CD4-positive, alpha-beta T cell treated with Interleukin-15 for 1 hour (primary cell): ENCODE measurements around the gene NUP133.
"Not testable (repeated sequence)": the region's sequence is repeated elsewhere in the genome, so short reads cannot be mapped to it uniquely, and the experiment has no call there.

Experiments
- DNase-seq: peaks from one replicate; pipeline ENCODE4 v3.0.0-alpha.2; 2020

The NUP133 gene

GRCh38 chr1:229507951-229508822 lies at the start of gene NUP133:
Gene NUP133 (minus strand): TSS chr1:229508341. CDS start chr1:229508249, 92 bp downstream.
- DNase-seq: peak; percentile 96

- DNase-seq: no peak
These were observed 49.2 kb upstream of the NUP133 start for GRCh38 chr1:229557200-229557850.

GRCh38 chr1:229554886-229555621 lies 46.9 kb upstream of the NUP133 start:
- DNase-seq: no peak

- DNase-seq: no peak
These were observed 45.5 kb upstream of the NUP133 start for GRCh38 chr1:229553621-229554130.

- no peak for DNase-seq
These were observed 44.6 kb upstream of the NUP133 start for GRCh38 chr1:229552732-229553131.

- DNase-seq: no peak
These were observed 42.8 kb upstream of the NUP133 start for GRCh38 chr1:229550812-229551567.

GRCh38 chr1:229547542-229547941 lies 39.4 kb upstream of the NUP133 start:
- no peak for DNase-seq

- no peak for DNase-seq
These were observed 36.4 kb upstream of the NUP133 start for GRCh38 chr1:229544587-229544986.

- no peak for DNase-seq
These were observed 31.8 kb upstream of the NUP133 start for GRCh38 chr1:229539863-229540506.

- no peak for DNase-seq
These were observed 30.8 kb upstream of the NUP133 start for GRCh38 chr1:229538945-229539344.

GRCh38 chr1:229537894-229538293 lies 29.8 kb upstream of the NUP133 start:
- DNase-seq: no peak

GRCh38 chr1:229536982-229537381 lies 28.8 kb upstream of the NUP133 start:
- no peak for DNase-seq

GRCh38 chr1:229535230-229535629 lies 27.1 kb upstream of the NUP133 start:
- DNase-seq: no peak

- DNase-seq: no peak
These were observed 23.2 kb upstream of the NUP133 start for GRCh38 chr1:229531326-229531725.

- DNase-seq: no peak
These were observed 21.5 kb upstream of the NUP133 start for GRCh38 chr1:229529639-229530038.

- DNase-seq: no peak
These were observed 18.6 kb upstream of the NUP133 start for GRCh38 chr1:229526695-229527094.

GRCh38 chr1:229523052-229523451 lies 14.9 kb upstream of the NUP133 start:
- no peak for DNase-seq

GRCh38 chr1:229514578-229515275 lies 6.6 kb upstream of the NUP133 start:
- DNase-seq: peak; percentile 67

GRCh38 chr1:229511625-229512024 lies 3.5 kb upstream of the NUP133 start:
- not testable (repeated sequence) for DNase-seq

GRCh38 chr1:229511201-229511600 lies 3.1 kb upstream of the NUP133 start:
- DNase-seq: not testable (repeated sequence)

GRCh38 chr1:229509576-229509975 lies 1.4 kb upstream of the NUP133 start:
- no peak for DNase-seq
